Measurements from ENCODE around the gene SYNGAP1. TPM values are rescaled to one million over a fixed set of nuclear protein-coding genes. Genes with fewer than 3 reads are reported as not detected.
A peak's percentile ranks its signal among the peaks of the same experiment; 100 is the strongest.

The SYNGAP1 gene
- total and polyA plus RNA-seq, 9 of the 15 experiments (the other 6 are each of a cell fraction or from before 2014, with no cell fraction given), result 0.01 to 22.8 (median 3.2) TPM

DNA sequence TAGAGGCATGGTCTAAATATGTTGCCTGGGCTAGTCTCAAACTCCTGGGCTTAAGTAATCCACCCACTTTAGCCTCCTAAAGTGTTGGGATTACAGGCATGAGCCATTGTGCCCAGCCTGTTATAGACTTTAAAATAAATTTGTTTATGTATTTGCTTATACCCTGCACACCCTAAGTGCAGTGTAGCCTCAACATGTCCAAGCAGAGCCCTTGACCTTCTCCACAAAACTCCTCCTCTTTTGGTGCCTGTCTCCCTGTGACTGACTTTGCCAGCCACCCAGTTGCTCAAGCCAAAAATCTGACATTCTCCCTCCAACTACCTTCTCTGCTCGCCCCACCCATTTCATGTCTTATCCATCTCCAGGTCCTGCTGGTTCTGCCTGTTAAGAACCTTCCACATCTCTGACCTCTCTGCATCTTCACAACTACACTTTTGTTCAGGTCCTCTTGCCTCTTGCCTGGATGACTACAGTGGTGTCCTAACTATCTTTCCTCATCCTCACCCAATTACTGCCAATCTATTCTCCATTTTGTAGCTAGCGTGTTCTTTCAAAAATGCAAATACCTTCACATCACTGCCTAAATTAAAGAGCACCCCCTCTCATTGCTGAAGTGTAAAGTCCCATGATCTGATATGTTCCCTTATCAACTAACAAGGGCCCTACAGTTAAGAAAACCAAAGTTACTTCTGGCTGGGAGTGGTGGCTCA is 39.4 kb upstream of the SYNGAP1 start (continued):
- peak; percentile 68 for TF ChIP-seq TOE1 (IDR thresholded peaks at IDR 0.05; ENCODE audit: borderline replicate concordance)
- no peak for TF ChIP-seq TOE1 (CRISPR knock-in tag; IDR thresholded peaks at IDR 0.05; ENCODE audit: borderline replicate concordance, low read depth)
- no peak for TF ChIP-seq ZNF668 (CRISPR knock-in tag; IDR thresholded peaks at IDR 0.05)
- TF ChIP-seq ZBTB1 (CRISPR knock-in tag; IDR thresholded peaks at IDR 0.05; ENCODE audit: borderline replicate concordance, low read depth), result no peak
- TF ChIP-seq TCF7L2 (IDR thresholded peaks at IDR 0.05; ENCODE audit: low read depth, low read length), result peak; percentile 18; the same call in 1 of the 2 replicates
- TF ChIP-seq, protein P1, sequence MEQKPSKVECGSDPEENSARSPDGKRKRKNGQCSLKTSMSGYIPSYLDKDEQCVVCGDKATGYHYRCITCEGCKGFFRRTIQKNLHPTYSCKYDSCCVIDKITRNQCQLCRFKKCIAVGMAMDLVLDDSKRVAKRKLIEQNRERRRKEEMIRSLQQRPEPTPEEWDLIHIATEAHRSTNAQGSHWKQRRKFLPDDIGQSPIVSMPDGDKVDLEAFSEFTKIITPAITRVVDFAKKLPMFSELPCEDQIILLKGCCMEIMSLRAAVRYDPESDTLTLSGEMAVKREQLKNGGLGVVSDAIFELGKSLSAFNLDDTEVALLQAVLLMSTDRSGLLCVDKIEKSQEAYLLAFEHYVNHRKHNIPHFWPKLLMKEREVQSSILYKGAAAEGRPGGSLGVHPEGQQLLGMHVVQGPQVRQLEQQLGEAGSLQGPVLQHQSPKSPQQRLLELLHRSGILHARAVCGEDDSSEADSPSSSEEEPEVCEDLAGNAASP (IDR thresholded peaks at IDR 0.05), result no peak
- TF ChIP-seq STAG1 (CRISPR knock-in tag; IDR thresholded peaks at IDR 0.05; ENCODE audit: borderline replicate concordance), result no peak
- TF ChIP-seq BHLHE40 (IDR thresholded peaks at IDR 0.05; ENCODE audit: low read length), result no peak
- TF ChIP-seq HMGN3 (IDR thresholded peaks at IDR 0.05; ENCODE audit: borderline replicate concordance, extremely low read depth, insufficient read length, low read depth, low read length), result no peak
- no peak for TF ChIP-seq TSC22D4 (tag; IDR thresholded peaks at IDR 0.05)
- TF ChIP-seq SMARCE1 (IDR thresholded peaks at IDR 0.05), result peak; percentile 67; the same call in 1 of the 2 replicates
